Smooth muscle cell (in vitro differentiated cells): Measurements from ENCODE around the gene SLC26A6. TPM values are rescaled to one million over a fixed set of nuclear protein-coding genes. Genes with fewer than 3 reads are reported as not detected.

ENCODE experiments used
- DNase-seq: peaks from one replicate; lab custom pipeline; 2025; ENCODE audit not compliant: unreplicated experiment; lab: John Stamatoyannopoulos, UW
- H2AFZ ChIP-seq: fragments of 200-600 bp; sonication (generic); 2 replicates; pipeline ENCODE4 v1.6.0; 2016; ENCODE audit warnings: antibody characterized with exemption, low read depth, mild to moderate bottlenecking
- H3F3A ChIP-seq: fragments of 200-600 bp; sonication (generic); 2 replicates; pipeline ENCODE4 v1.6.0; 2017; ENCODE audit warnings: antibody characterized with exemption, low read depth
- H3K27ac ChIP-seq: fragments of 200-600 bp; sonication (generic); 2 replicates; pipeline ENCODE4 v1.5.1; 2016; ENCODE audit warnings: low read depth, mild to moderate bottlenecking
- H3K27me3 ChIP-seq: fragments of 200-600 bp; sonication (generic); 2 replicates; pipeline ENCODE4 v1.6.1; 2016; ENCODE audit warnings: low read depth, mild to moderate bottlenecking
- H3K36me3 ChIP-seq: fragments of 200-600 bp; sonication (generic); 2 replicates; pipeline ENCODE4 v1.5.1; 2016; ENCODE audit warnings: low read depth
- H3K4me1 ChIP-seq: fragments of 200-600 bp; sonication (generic); 2 replicates; pipeline ENCODE4 v1.5.1; 2016; ENCODE audit warnings: low read depth
- H3K4me2 ChIP-seq: fragments of 200-600 bp; sonication (generic); 2 replicates; pipeline ENCODE4 v1.6.0; 2016; ENCODE audit warnings: mild to moderate bottlenecking
- H3K4me3 ChIP-seq: fragments of 200-600 bp; sonication (generic); 2 replicates; pipeline ENCODE4 v1.5.1; 2016; ENCODE audit warnings: mild to moderate bottlenecking
- H3K79me2 ChIP-seq: fragments of 200-600 bp; sonication (generic); 2 replicates; pipeline ENCODE4 v1.6.0; 2016; ENCODE audit warnings: low read depth, mild to moderate bottlenecking
- H3K9ac ChIP-seq: fragments of 200-600 bp; sonication (generic); 2 replicates; pipeline ENCODE4 v1.6.0; 2016; ENCODE audit warnings: low read depth
- H3K9me3 ChIP-seq: fragments of 200-600 bp; sonication (generic); replicated peaks from 2 replicates; pipeline ENCODE4 v1.5.1; 2016; ENCODE audit warnings: low read depth
- H4K20me1 ChIP-seq: fragments of 200-600 bp; sonication (generic); 2 replicates; pipeline ENCODE4 v1.6.0; 2016; ENCODE audit warnings: low read depth
- CTCF ChIP-seq: fragments of 200-600 bp; sonication (generic); IDR thresholded peaks from 2 replicates; pipeline ENCODE4 v1.5.1; 2017; ENCODE audit warnings: borderline replicate concordance, mild to moderate bottlenecking, antibody characterized with exemption; ENCODE audit not compliant: insufficient read depth, poor library complexity, severe bottlenecking
- WGBS: methylation state at CpG from one replicate; pipeline ENCODE4 v1.1.7; 2016; ENCODE audit warnings: low lambda C conversion rate; 5-methylcytosine and 5-hydroxymethylcytosine counted together
- polyA plus RNA-seq: library from polyadenylated mRNA; unstranded; fragments of >200 nt; fragmentation: Nextera tagmentation; extraction: Ambion mirVana; gene quantifications from 2 replicates; pipeline ENCODE4 v1.2.1, GENCODE V29; 2016
- total RNA-seq: library from RNA; depleted of rRNA; stranded (reverse); fragments of >200 nt; gene quantifications from 2 replicates; pipeline ENCODE4 v1.2.3, GENCODE V29; 2014

The SLC26A6 gene
- total and polyA plus RNA-seq, 2 experiments from 2014 or later = 28.4 to 34.8 TPM

GRCh38 chr3:48585411-48585810, 49.9 kb downstream of the SLC26A6 start:
- no peaks in the 10 kb centered on the region for H3K79me2 ChIP-seq
- peaks cover 55% of the 10 kb centered on the region for H4K20me1 ChIP-seq
- no peaks in the 10 kb centered on the region for H3K27me3 ChIP-seq
- H3F3A ChIP-seq = no peaks in the 10 kb centered on the region
- WGBS = 100% methylated on average over 8 of the region's 8 CpGs
- no peak for DNase-seq
- no peak for TF ChIP-seq CTCF
- H3K4me3 ChIP-seq = no peak overlapping the region
- no peak overlapping the region for H2AFZ ChIP-seq
- H3K4me2 ChIP-seq = no peak overlapping the region
- no peaks in the 10 kb centered on the region for H3K4me1 ChIP-seq
- H3K27ac ChIP-seq = no peak overlapping the region
- H3K9ac ChIP-seq = no peak overlapping the region
- H3K36me3 ChIP-seq = no peaks in the 10 kb centered on the region
- no peaks in the 10 kb centered on the region for H3K9me3 ChIP-seq

DNA sequence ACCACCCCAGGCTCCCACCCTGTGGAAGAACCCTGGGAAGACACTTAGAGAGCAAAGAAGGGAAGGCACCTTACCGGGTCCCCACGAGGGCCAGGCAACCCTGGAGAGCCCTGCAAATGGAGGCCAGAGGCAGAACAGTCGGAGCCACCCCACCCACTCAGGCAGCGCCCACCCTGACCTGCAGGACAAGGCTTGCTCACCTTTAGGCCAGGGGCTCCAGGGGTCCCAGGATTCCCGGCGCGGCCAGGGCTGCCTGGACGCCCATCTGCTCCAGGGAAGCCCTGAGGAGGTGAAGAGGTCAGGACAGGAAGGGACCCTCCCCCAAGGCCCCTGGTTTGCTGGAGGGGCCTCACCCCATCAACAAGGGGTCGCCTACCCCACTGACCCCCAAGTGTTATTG, 50.4 kb downstream of the SLC26A6 start:
- H3K9me3 ChIP-seq = no peaks in the 10 kb centered on the region
- H3K79me2 ChIP-seq = no peaks in the 10 kb centered on the region
- H3F3A ChIP-seq = no peaks in the 10 kb centered on the region
- H2AFZ ChIP-seq = no peak overlapping the region
- peaks cover 49% of the 10 kb centered on the region for H4K20me1 ChIP-seq
- H3K9ac ChIP-seq = no peak overlapping the region
- DNase-seq = no peak
- over 99% methylated on average over 7 of the region's 9 CpGs for WGBS
- no peak overlapping the region for H3K4me3 ChIP-seq
- no peaks in the 10 kb centered on the region for H3K4me1 ChIP-seq
- H3K27ac ChIP-seq = no peak overlapping the region
- H3K27me3 ChIP-seq = no peaks in the 10 kb centered on the region
- no peak for TF ChIP-seq CTCF
- no peaks in the 10 kb centered on the region for H3K36me3 ChIP-seq
- no peak overlapping the region for H3K4me2 ChIP-seq

GRCh38 chr3:48581621-48582481, 53.4 kb downstream of the SLC26A6 start:
- H3K4me1 ChIP-seq = no peaks in the 10 kb centered on the region
- H3K79me2 ChIP-seq = no peaks in the 10 kb centered on the region

More at GRCh38 chr3:48581621-48582481, 53.4 kb downstream of the SLC26A6 start:
- Histone ChIP-seq H4K20me1 (peaks cover 29% of the 10 kb centered on the region), H3K4me3 (no peak overlapping the region), H3F3A (no peaks in the 10 kb centered on the region), H3K27me3 (no peaks in the 10 kb centered on the region), H3K27ac (no peak overlapping the region), H3K36me3 (peaks cover 3% of the 10 kb centered on the region), H3K9ac (no peak overlapping the region), H2AFZ (no peak overlapping the region), H3K4me2 (no peak overlapping the region), H3K9me3 (no peaks in the 10 kb centered on the region)
- no peak for DNase-seq
- 91% methylated on average over 14 of the region's 14 CpGs for WGBS
- TF ChIP-seq CTCF = no peak
